Testis (tissue), 3 donors: ENCODE measurements around the gene CCDC43. TPM values are rescaled to one million over a fixed set of nuclear protein-coding genes. Genes with fewer than 3 reads are reported as not detected.

Experiments
- DNase-seq: peaks from one replicate; pipeline ENCODE4 v3.0.0-alpha.2; 2019
- H3K27ac ChIP-seq, 2 donors: fragments of 200-600 bp; sonication (generic); one replicate each; pipeline ENCODE4 v1.5.1; 2019
- H3K27me3 ChIP-seq: fragments of 200-600 bp; sonication (generic); one replicate; pipeline ENCODE4 v1.5.1; 2019
- H3K36me3 ChIP-seq: fragments of 200-600 bp; sonication (generic); one replicate; pipeline ENCODE4 v1.5.1; 2017; ENCODE audit warnings: low read depth; ENCODE audit errors: missing control alignments
- H3K4me1 ChIP-seq: fragments of 200-600 bp; sonication (generic); one replicate; pipeline ENCODE4 v1.5.1; 2019
- H3K4me3 ChIP-seq, 2 donors: fragments of 200-600 bp; sonication (generic); one replicate each; pipeline ENCODE4 v1.5.1; 2017 to 2019
- H3K9me3 ChIP-seq: fragments of 200-600 bp; sonication (generic); one replicate; pipeline ENCODE4 v1.5.1; 2017
- POLR2A ChIP-seq: fragments of 450-650 bp; IDR thresholded peaks from one replicate; pipeline ENCODE4 v1.6.1; 2017; ENCODE audit warnings: antibody characterized with exemption, mild to moderate bottlenecking, moderate library complexity
- WGBS, 2 donors: methylation state at CpG; one replicate each; pipeline ENCODE4 v1.1.5; 2018; 5-methylcytosine and 5-hydroxymethylcytosine counted together
- intact Hi-C: fragments of 100-400 bp; cut with DNase I; formaldehyde crosslinking; loops from one replicate; pipeline ENCODE4 v1.15.1; 2023; ENCODE audit warnings: low total_unique reads
- polyA plus RNA-seq: library from polyadenylated mRNA; stranded (reverse); fragments of 350-450 nt; fragmentation: Illumina TruSeq; extraction: RNeasy Lipid Tissue Mini Kit (QIAGEN cat#74804); gene quantifications from one replicate; pipeline ENCODE4 v1.2.3, GENCODE V29; 2014; ENCODE audit warnings: low read depth, low replicate concordance; ENCODE audit not compliant: insufficient read depth
- total RNA-seq, 2 donors: library from RNA; depleted of rRNA; stranded (reverse); fragments of >200 nt; gene quantifications; one replicate each; pipeline ENCODE4 v1.2.3, GENCODE V29; 2016
- TF ChIP-seq, protein P1 (sequence below), 3 experiments: fragments of 450-650 bp in 2 of 3; fragments of 200-600 bp in 1 of 3; sonication (generic) in 1 of 3; IDR thresholded peaks; one replicate each; pipeline ENCODE4 v1.5.1; 2016 to 2019; ENCODE audit warnings: antibody characterized with exemption in 3 of 3, mild to moderate bottlenecking in 2 of 3, moderate library complexity in 1 of 3

Gene CCDC43
- total and polyA plus RNA-seq, 3 donors from 2014 or later: 18.6 to 27.9 (median 20.8) TPM

DNA sequence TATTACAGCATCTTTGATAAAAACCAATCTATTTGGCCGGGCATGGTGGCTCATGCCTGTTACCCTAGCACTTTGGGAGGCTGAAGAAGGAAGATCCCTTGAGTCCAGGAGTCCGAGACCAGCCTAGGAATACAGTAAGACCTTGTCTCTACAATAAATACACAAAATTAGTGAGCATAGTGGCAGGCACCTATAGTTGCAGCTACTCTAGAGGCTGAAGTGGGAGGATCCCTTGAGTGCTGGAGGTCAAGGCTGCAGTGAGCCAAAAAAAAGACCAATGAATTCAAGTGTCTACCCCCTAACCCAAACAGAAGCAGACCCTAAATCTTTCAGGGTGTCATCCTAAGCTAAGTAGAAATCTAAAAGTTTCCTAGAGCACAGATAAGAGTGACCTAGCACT is 40.6 kb downstream of the CCDC43 start:
- TF ChIP-seq, protein P1, sequence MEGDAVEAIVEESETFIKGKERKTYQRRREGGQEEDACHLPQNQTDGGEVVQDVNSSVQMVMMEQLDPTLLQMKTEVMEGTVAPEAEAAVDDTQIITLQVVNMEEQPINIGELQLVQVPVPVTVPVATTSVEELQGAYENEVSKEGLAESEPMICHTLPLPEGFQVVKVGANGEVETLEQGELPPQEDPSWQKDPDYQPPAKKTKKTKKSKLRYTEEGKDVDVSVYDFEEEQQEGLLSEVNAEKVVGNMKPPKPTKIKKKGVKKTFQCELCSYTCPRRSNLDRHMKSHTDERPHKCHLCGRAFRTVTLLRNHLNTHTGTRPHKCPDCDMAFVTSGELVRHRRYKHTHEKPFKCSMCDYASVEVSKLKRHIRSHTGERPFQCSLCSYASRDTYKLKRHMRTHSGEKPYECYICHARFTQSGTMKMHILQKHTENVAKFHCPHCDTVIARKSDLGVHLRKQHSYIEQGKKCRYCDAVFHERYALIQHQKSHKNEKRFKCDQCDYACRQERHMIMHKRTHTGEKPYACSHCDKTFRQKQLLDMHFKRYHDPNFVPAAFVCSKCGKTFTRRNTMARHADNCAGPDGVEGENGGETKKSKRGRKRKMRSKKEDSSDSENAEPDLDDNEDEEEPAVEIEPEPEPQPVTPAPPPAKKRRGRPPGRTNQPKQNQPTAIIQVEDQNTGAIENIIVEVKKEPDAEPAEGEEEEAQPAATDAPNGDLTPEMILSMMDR (IDR thresholded peaks at IDR 0.05): no peak
- no peak for TF ChIP-seq POLR2A
- Histone ChIP-seq H3K4me1 (no peaks in the 10 kb centered on the region), H3K4me3 (no peak overlapping the region), H3K36me3 (no peaks in the 10 kb centered on the region), H3K27me3 (no peaks in the 10 kb centered on the region), H3K9me3 (no peaks in the 10 kb centered on the region), H3K27ac (no peak overlapping the region)
- 69 to 80% methylated on average over 2 of the region's 2 CpGs for WGBS, 2 donors
- DNase-seq: no peak
- intact Hi-C loops: no loop called here

DNA sequence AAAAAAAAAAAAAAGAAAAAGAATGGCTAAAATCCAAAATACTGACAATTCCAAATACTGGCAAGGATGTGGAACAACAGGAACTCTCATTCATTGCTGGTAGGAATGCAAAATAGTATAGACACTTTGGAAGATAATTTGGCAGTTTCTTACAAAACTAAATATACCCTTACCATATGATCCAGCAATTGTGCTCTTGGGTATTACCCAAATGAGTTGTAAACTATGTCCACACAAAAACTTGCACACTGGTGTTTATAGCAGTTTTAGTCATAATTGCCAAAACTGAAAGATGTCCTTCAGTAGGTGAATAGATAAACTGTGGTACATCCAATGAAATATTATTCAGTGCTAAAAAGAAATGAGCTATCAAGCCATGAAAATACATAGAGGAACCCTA is 41.8 kb downstream of the CCDC43 start:
- TF ChIP-seq, protein P1 (IDR thresholded peaks at IDR 0.05): no peak
- TF ChIP-seq POLR2A: no peak
- no peak overlapping the region for H3K27ac ChIP-seq
- no peaks in the 10 kb centered on the region for H3K27me3 ChIP-seq
- no peaks in the 10 kb centered on the region for H3K9me3 ChIP-seq
- no peak for DNase-seq
- H3K4me1 ChIP-seq: no peaks in the 10 kb centered on the region
- no peak overlapping the region for H3K4me3 ChIP-seq
- intact Hi-C loops: no loop called here
- H3K36me3 ChIP-seq: no peaks in the 10 kb centered on the region

DNA sequence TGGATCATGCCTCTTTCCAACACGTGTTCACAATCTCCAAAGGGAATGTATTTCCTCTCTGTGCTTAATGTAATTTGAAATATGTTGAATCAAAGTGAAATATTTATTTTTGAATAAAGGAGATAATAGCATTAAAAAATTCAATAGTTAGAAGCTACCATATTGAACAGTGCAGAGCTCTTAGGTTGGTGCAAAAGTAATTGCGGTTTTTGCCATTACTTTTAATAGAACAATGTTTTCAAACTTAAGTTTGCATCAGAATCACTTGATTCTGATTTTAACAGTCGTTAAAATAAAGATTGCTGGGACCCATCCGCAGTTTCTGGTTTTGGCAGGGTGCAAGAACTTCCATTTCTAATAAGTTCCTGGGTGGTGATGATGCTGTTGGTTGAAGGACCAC is 43.3 kb downstream of the CCDC43 start:
- Histone ChIP-seq H3K9me3 (no peaks in the 10 kb centered on the region), H3K4me1 (no peaks in the 10 kb centered on the region), H3K4me3 (no peak overlapping the region), H3K36me3 (no peaks in the 10 kb centered on the region), H3K27me3 (no peaks in the 10 kb centered on the region), H3K27ac (no peak overlapping the region)
- 91 to 95% methylated on average over 4 of the region's 4 CpGs for WGBS, 2 donors
- no peak for TF ChIP-seq POLR2A
- TF ChIP-seq, protein P1 (IDR thresholded peaks at IDR 0.05): no peak
- intact Hi-C loops: no loop called here
- DNase-seq: no peak

DNA sequence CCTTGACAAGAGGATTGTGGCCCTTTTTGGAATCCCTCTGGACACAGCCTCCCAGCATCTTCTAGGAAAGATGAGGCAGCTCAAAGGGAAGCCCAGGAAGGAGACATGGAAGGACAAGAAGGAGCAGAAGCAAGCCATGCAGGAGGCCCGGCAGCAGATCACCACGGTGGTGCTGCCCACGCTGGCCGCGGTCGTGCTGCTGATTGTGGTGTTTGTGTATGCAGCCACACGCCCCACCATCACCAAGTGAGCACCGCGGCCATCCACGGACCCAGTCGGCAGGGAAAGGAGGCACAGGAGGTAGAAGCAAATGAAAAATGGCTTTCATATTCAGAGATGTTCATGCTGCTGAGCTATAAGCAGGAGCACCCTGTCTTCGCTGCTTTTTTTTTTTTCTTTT is 44.2 kb downstream of the CCDC43 start:
- H3K4me3 ChIP-seq: no peak overlapping the region
- TF ChIP-seq, protein P1 (IDR thresholded peaks at IDR 0.05): no peak
- TF ChIP-seq POLR2A: no peak
- no peak overlapping the region for H3K27ac ChIP-seq
- H3K27me3 ChIP-seq: no peaks in the 10 kb centered on the region
- intact Hi-C loops: no loop called here
- no peaks in the 10 kb centered on the region for H3K36me3 ChIP-seq
- no peak for DNase-seq
- H3K4me1 ChIP-seq: no peaks in the 10 kb centered on the region
- no peaks in the 10 kb centered on the region for H3K9me3 ChIP-seq
- 83 to 85% methylated on average over 11 to 12 of the region's 12 CpGs for WGBS, 2 donors

DNA sequence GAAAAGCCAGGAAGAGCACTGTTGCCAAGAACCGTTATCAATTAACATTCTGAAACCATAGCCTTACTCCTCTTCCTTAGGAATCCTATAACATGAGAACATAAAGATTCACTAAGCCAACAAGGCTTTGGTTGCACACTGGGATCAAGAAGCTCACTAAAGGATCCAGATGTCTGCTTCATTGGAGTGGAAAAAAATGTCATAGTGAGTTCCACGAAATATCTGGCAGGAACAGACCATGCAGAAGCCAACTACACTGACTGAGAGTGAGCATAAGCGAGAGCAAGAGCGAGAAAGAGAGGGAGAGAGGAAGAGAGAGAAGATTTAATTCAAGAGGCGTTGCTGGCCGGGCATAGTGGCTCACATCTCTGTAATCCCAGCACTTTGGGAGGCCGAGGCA is 46.7 kb downstream of the CCDC43 start:
- no peak overlapping the region for H3K4me3 ChIP-seq
- H3K27me3 ChIP-seq: no peaks in the 10 kb centered on the region
- no peak overlapping the region for H3K27ac ChIP-seq
- H3K36me3 ChIP-seq: no peaks in the 10 kb centered on the region
- no peak for DNase-seq
- no peaks in the 10 kb centered on the region for H3K9me3 ChIP-seq
- intact Hi-C loops: no loop called here
- TF ChIP-seq, protein P1 (IDR thresholded peaks at IDR 0.05): no peak
- no peak for TF ChIP-seq POLR2A
- no peaks in the 10 kb centered on the region for H3K4me1 ChIP-seq
- WGBS, 2 donors: 45 to 54% methylated on average over 7 of the region's 7 CpGs
